Right lobe of liver (tissue), 6 donors: Measurements from ENCODE around the gene BTNL2. TPM values are rescaled to one million over a fixed set of nuclear protein-coding genes. Genes with fewer than 3 reads are reported as not detected.
A peak's percentile ranks its signal among the peaks of the same experiment; 100 is the strongest.
"Not testable (repeated sequence)": the region's sequence is repeated elsewhere in the genome, so short reads cannot be mapped to it uniquely, and the experiment has no call there.

Experiments used
- ATAC-seq, 4 donors: fragments of 200-7000 bp; cut with Tn5 transposase; one replicate each; pipeline ENCODE4 v1.9.1; 2020; ENCODE audit warnings: mild to moderate bottlenecking in 4 of 4, moderate library complexity in 4 of 4
- DNase-seq, 3 donors: peaks; one replicate each; pipeline ENCODE4 v3.0.0-alpha.2; 2020
- H3K27ac ChIP-seq, 3 donors: fragments of 200-600 bp; one replicate each; pipeline ENCODE4 v1.8.0; 2022
- H3K27me3 ChIP-seq, 2 donors: fragments of 200-600 bp; one replicate each; pipeline ENCODE4 v1.8.0; 2022
- H3K36me3 ChIP-seq, 4 donors: fragments of 200-600 bp; sonication (generic) in 1 of 4; one replicate each; pipeline versions ENCODE4 v1.5.1 to v1.8.0; 2017 to 2022; ENCODE audit warnings: control low read depth in 1 of 4
- H3K4me1 ChIP-seq, 4 donors: fragments of 200-600 bp; sonication (generic) in 1 of 4; one replicate each; pipeline versions ENCODE4 v1.5.1 to v1.8.0; 2017 to 2022; ENCODE audit warnings: control low read depth in 1 of 4
- H3K4me3 ChIP-seq, 3 donors: fragments of 200-600 bp; one replicate each; pipeline ENCODE4 v1.8.0; 2022
- H3K9me3 ChIP-seq, 4 donors: fragments of 200-600 bp; sonication (generic) in 1 of 4; one replicate each; pipeline versions ENCODE4 v1.5.1 to v1.8.0; 2017 to 2022; ENCODE audit warnings: control low read depth in 1 of 4
- CTCF ChIP-seq, 4 donors: fragments of 200-600 bp in 3 of 4; fragments of 450-650 bp in 1 of 4; IDR thresholded peaks; one replicate each; pipeline versions ENCODE4 v1.5.1 to v1.8.0; 2016 to 2022; ENCODE audit warnings: antibody characterized with exemption in 4 of 4, mild to moderate bottlenecking in 2 of 4
- POLR2A ChIP-seq: fragments of 450-650 bp; IDR thresholded peaks from one replicate; pipeline ENCODE4 v1.6.1; 2017; ENCODE audit warnings: antibody characterized with exemption, mild to moderate bottlenecking
- WGBS: methylation state at CpG from one replicate; pipeline ENCODE4 v1.1.6; 2018; ENCODE audit warnings: low coverage, low lambda C conversion rate; ENCODE audit not compliant: insufficient coverage; ENCODE audit errors: missing lambda C conversion rate; 5-methylcytosine and 5-hydroxymethylcytosine counted together
- intact Hi-C, 2 donors: fragments of 100-400 bp; cut with DNase I; formaldehyde crosslinking; loops; one replicate each; pipeline versions ENCODE4 v1.11.2 to v1.14.1; 2022
- total RNA-seq, 6 experiments: library from RNA; depleted of rRNA in 2 of 6; stranded (reverse); fragments of >200 nt in 2 of 6; fragmentation: NEBNext Ultra II Directional in 3 of 6; extraction: Animal tissue kit (Norgen Biotek cat#: 25700) in 3 of 6; gene quantifications; one replicate each; pipeline versions ENCODE4 v1.1.0 to v1.2.4, GENCODE V29; 2016 to 2023
- donor health status: DM: no; HTN: yes; CAD: no.
- donor health status: DM: no; HTN: no; CAD: no.
- donor health status: DM: no; HTN: no; CAD: no.
- donor health status: DM: no; HTN: yes; CAD: no.
- donor health status: DM: no; HTN: yes; CAD: no.

The BTNL2 gene
- total RNA-seq, 6 experiments from 2014 or later: not detected

DNA sequence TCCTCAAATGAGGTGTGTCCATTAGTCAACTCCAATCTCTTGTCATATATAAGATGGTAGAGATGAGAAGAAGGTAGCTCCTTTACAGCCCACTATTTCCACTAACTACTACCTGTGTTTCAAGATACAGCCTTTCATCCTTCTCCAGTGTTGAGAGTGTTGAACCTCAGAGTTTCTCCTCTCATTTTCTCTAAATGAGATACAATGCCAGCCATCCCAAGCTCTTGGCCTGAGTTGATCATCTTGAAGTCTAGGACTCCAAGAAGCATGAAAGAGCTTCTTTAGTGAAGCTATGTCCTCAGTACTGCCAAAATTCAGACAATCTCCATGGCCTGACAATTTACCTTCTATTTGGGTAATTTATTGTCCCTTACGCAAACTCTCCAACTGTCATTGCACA is 32.2 kb upstream of the BTNL2 start:
- 80% methylated on average over 1 of the region's 1 CpG for WGBS
- ATAC-seq (no peak), DNase-seq (no peak)
- no peaks in the 10 kb centered on the region for H3K4me1 ChIP-seq
- peak overlapping the region in 2 of 3 donors; percentile 3 to 49 for H3K27ac ChIP-seq
- no peak for TF ChIP-seq POLR2A
- no peak for TF ChIP-seq CTCF (IDR thresholded peaks at IDR 0.05)
- no peak overlapping the region for H3K4me3 ChIP-seq
- intact Hi-C loops: no loop called here
- no peaks in the 10 kb centered on the region for H3K27me3 ChIP-seq
- H3K36me3 ChIP-seq: no peaks in the 10 kb centered on the region
- H3K9me3 ChIP-seq: no peaks in the 10 kb centered on the region

- 37% methylated on average over 2 of the region's 2 CpGs for WGBS
- peak; percentile 52 to 71 (median 64) for ATAC-seq
- Histone ChIP-seq H3K27me3 (no peaks in the 10 kb centered on the region), H3K27ac (peak overlapping the region; percentile 32 to 53 (median 46)), H3K4me1 (no peaks in the 10 kb centered on the region), H3K36me3 (no peaks in the 10 kb centered on the region), H3K9me3 (no peaks in the 10 kb centered on the region), H3K4me3 (no peak overlapping the region)
- peak; percentile 14 for TF ChIP-seq POLR2A
- no peak for TF ChIP-seq CTCF (IDR thresholded peaks at IDR 0.05)
- intact Hi-C loops: no loop called here
- no peak for DNase-seq
These were observed 30.2 kb upstream of the BTNL2 start for GRCh38 chr6:32436995-32437836.

DNA sequence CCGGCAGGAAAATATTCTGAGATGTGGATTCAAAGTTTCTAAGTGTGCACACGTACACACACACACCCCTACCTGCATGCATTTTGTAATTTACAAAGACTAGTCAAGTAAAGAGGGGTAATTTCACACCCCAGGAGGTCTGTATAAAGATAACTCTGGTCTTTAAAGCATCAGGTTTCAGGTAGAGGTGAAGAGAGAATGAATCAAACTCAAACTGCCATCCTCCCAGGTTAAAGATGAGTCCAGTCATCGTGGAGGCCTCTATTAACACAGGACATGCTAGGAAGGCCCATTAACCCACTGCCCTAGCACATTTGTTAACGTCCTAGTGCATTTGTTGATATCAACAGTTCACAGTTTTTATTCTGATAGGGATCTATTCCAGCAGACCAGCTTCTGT is 29.2 kb upstream of the BTNL2 start:
- DNase-seq: no peak
- intact Hi-C loops: no loop called here
- WGBS: 49% methylated on average over 4 of the region's 4 CpGs
- TF ChIP-seq CTCF (IDR thresholded peaks at IDR 0.05) (no peak), POLR2A (no peak)
- H3K27me3 ChIP-seq: no peaks in the 10 kb centered on the region
- H3K4me1 ChIP-seq: no peaks in the 10 kb centered on the region
- no peaks in the 10 kb centered on the region for H3K36me3 ChIP-seq
- H3K4me3 ChIP-seq: no peak overlapping the region
- no peak for ATAC-seq
- no peaks in the 10 kb centered on the region for H3K9me3 ChIP-seq
- no peak overlapping the region for H3K27ac ChIP-seq

- WGBS: 77% methylated on average over 1 of the region's 1 CpG
- H3K27me3 ChIP-seq, H3K4me3 ChIP-seq, DNase-seq, ATAC-seq, H3K4me1 ChIP-seq, H3K27ac ChIP-seq, H3K36me3 ChIP-seq, intact Hi-C loops, H3K9me3 ChIP-seq: not testable (repeated sequence)
These were observed 27.0 kb upstream of the BTNL2 start for GRCh38 chr6:32433950-32434349.

- WGBS: 0% methylated on average over 1 of the region's 1 CpG
- Histone ChIP-seq H3K36me3 (no peaks in the 10 kb centered on the region), H3K9me3 (no peaks in the 10 kb centered on the region), H3K4me1 (no peaks in the 10 kb centered on the region), H3K4me3 (no peak overlapping the region), H3K27me3 (no peaks in the 10 kb centered on the region), H3K27ac (no peak overlapping the region)
- TF ChIP-seq POLR2A (no peak), CTCF (IDR thresholded peaks at IDR 0.05) (peak; percentile 39 to 50 (median 48))
- peak in 3 of 4 donors; percentile 36 to 53 (median 51) for ATAC-seq
- DNase-seq: no peak
- intact Hi-C loops: no loop called here
These were observed 25.1 kb upstream of the BTNL2 start for GRCh38 chr6:32432050-32432450.
